Measurements from ENCODE around the gene ZNF558. TPM values are rescaled to one million over a fixed set of nuclear protein-coding genes. Genes with fewer than 3 reads are reported as not detected.

ZNF558 gene
- 50.1 TPM for total RNA-seq

- DNase-seq (ENCODE audit: low spot score in 2 of 2) (peak; percentile 96 to 97), FAIRE-seq (peak; percentile 57)
Measured at GRCh38 chr19:8832132-8833021, at the start of gene ZNF558, which contains the start of gene MBD3L1. Gene ZNF558 (minus strand): TSS chr19:8832304. CDS start chr19:8822659, 9,645 bp downstream. Gene MBD3L1 (plus strand): TSS chr19:8832377. CDS start chr19:8842679, 10,302 bp downstream.

GRCh38 chr19:8881512-8881911 lies 49.4 kb upstream of the ZNF558 start:
- FAIRE-seq: no peak
- no peak for DNase-seq (ENCODE audit: low spot score in 2 of 2)

GRCh38 chr19:8880868-8881488 lies 48.9 kb upstream of the ZNF558 start:
- FAIRE-seq (no peak), DNase-seq (ENCODE audit: low spot score in 2 of 2) (no peak)

- no peak for FAIRE-seq
- DNase-seq (ENCODE audit: low spot score in 2 of 2): no peak
Measured at GRCh38 chr19:8877854-8878705, 46.0 kb upstream of the ZNF558 start.

- FAIRE-seq (no peak), DNase-seq (ENCODE audit: low spot score in 2 of 2) (no peak)
Measured at GRCh38 chr19:8866344-8866743, 34.2 kb upstream of the ZNF558 start.

GRCh38 chr19:8858260-8858659 lies 26.2 kb upstream of the ZNF558 start:
- FAIRE-seq: no peak
- no peak for DNase-seq (ENCODE audit: low spot score in 2 of 2)

- no peak for FAIRE-seq
- DNase-seq (ENCODE audit: low spot score in 2 of 2): no peak
Measured at GRCh38 chr19:8850488-8850887, 18.4 kb upstream of the ZNF558 start.

- FAIRE-seq: no peak
Measured at GRCh38 chr19:8849232-8849631, 17.1 kb upstream of the ZNF558 start.

GRCh38 chr19:8846819-8847218 lies 14.7 kb upstream of the ZNF558 start:
- FAIRE-seq (no peak), DNase-seq (ENCODE audit: low spot score in 2 of 2) (no peak)

More at GRCh38 chr19:8849232-8849631, 17.1 kb upstream of the ZNF558 start:
- DNase-seq (ENCODE audit: low spot score in 2 of 2): no peak

GRCh38 chr19:8840708-8841107 lies 8.6 kb upstream of the ZNF558 start:
- FAIRE-seq (no peak), DNase-seq (ENCODE audit: low spot score in 2 of 2) (no peak)

GRCh38 chr19:8835877-8836276 lies 3.8 kb upstream of the ZNF558 start:
- DNase-seq (ENCODE audit: low spot score in 2 of 2): no peak
- no peak for FAIRE-seq

GRCh38 chr19:8835446-8835845 lies 3.3 kb upstream of the ZNF558 start:
- DNase-seq (ENCODE audit: low spot score in 2 of 2): no peak
- FAIRE-seq: no peak

GRCh38 chr19:8831832-8832131 lies 322 bp downstream of the ZNF558 start:
- no peak for DNase-seq (ENCODE audit: low spot score in 2 of 2)
- FAIRE-seq: no peak

GRCh38 chr19:8831373-8831772 lies 731 bp downstream of the ZNF558 start:
- no peak for FAIRE-seq
- no peak for DNase-seq (ENCODE audit: low spot score in 2 of 2)

GRCh38 chr19:8827277-8827676 lies 4.8 kb downstream of the ZNF558 start:
- FAIRE-seq (no peak), DNase-seq (ENCODE audit: low spot score in 2 of 2) (no peak)

- FAIRE-seq (no peak), DNase-seq (ENCODE audit: low spot score in 2 of 2) (no peak)
Measured at GRCh38 chr19:8826371-8826770, 5.7 kb downstream of the ZNF558 start.

GRCh38 chr19:8821748-8822241 lies 10.3 kb downstream of the ZNF558 start:
- no peak for FAIRE-seq
- DNase-seq (ENCODE audit: low spot score in 2 of 2): no peak

- FAIRE-seq: no peak
Measured at GRCh38 chr19:8820234-8820633, 11.9 kb downstream of the ZNF558 start.

GRCh38 chr19:8815780-8816179 lies 16.3 kb downstream of the ZNF558 start:
- no peak for DNase-seq (ENCODE audit: low spot score in 2 of 2)
- no peak for FAIRE-seq

More at GRCh38 chr19:8820234-8820633, 11.9 kb downstream of the ZNF558 start:
- no peak for DNase-seq (ENCODE audit: low spot score in 2 of 2)

GRCh38 chr19:8814176-8814575 lies 17.9 kb downstream of the ZNF558 start:
- DNase-seq (ENCODE audit: low spot score in 2 of 2) (no peak), FAIRE-seq (no peak)

Measured in frontal cortex (tissue), 4 donors.